Measurements from ENCODE around the gene GSG1L. TPM values are rescaled to one million over a fixed set of nuclear protein-coding genes. Genes with fewer than 3 reads are reported as not detected.

Gene GSG1L
- total RNA-seq, 2 experiments from 2014 or later: not detected

DNA sequence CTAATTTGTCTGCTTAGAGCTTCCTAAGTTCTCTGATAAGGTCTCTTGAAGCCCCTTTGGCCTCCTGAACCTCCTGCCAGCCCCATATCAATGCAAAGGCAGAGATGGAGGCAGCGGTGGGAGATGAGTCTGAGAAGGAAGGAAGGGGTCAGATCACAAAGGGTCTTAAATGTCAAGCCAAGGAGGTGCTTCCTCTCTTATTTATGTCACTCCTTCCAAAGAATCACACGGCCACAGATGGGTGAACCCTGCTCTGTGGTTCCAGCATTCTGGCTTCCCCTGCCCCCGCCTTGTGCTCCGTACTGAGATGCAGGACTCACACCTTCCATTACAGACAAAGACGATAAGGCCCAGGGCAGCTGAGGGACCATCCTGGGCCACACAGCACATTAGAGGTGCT is 96.3 kb downstream of the GSG1L start:
- Mint-ChIP-seq H3K27ac (no peak overlapping the region), H3K9me3 (no peaks in the 10 kb centered on the region), H3K4me1 (no peaks in the 10 kb centered on the region), H3K27me3 (peaks cover 25% of the 10 kb centered on the region), H3K36me3 (no peaks in the 10 kb centered on the region), H3K4me3 (no peak overlapping the region)
- ATAC-seq (ENCODE audit: low read depth) (no peak), DNase-seq (no peak)
- POLR2A ChIA-PET: no interaction called here

DNA sequence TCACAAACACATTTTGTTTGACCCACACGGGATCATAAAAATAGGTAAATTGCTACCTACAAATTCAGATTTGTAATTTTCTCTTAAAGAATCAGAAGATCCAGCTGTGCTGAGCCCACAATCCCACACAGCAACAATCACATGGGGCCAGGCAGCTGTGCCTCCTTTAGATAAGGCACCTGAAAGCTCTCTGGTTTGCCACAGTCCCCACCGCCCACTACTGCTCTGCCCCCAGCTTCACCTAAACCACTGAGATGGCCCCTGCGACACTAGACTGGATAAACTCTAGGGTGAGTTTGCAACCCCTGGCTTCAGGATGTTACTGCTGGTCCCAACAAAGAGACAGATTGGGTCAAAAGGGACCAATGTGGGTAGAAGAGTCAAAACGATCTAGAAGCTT is 96.8 kb downstream of the GSG1L start:
- H3K9me3 Mint-ChIP-seq: no peaks in the 10 kb centered on the region
- ATAC-seq (ENCODE audit: low read depth) (no peak), DNase-seq (no peak)
- no peak overlapping the region for H3K27ac Mint-ChIP-seq
- no peaks in the 10 kb centered on the region for H3K4me1 Mint-ChIP-seq
- POLR2A ChIA-PET: no interaction called here
- H3K27me3 Mint-ChIP-seq: peaks cover 24% of the 10 kb centered on the region
- H3K36me3 Mint-ChIP-seq: no peaks in the 10 kb centered on the region
- no peak overlapping the region for H3K4me3 Mint-ChIP-seq

DNA sequence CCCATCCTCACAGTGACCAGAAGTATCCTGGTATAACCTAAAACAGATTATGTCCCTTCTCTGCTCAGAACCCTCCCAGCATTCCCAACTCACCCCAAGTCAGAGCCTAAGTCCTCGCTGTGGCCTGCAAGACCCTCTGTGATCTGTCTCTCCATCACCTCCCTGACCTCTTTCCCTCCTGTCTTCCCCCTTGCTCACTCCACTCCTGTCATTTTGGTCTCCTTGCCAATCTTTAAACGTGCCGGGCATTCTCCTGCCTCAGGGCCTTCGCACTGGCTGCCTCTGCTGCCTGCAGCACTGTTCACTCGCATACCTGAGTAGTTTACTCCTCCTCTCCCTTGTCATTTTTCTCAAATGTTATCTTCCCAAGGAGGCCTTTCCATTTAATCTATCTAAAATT is 97.7 kb downstream of the GSG1L start:
- H3K36me3 Mint-ChIP-seq: no peaks in the 10 kb centered on the region
- ATAC-seq (ENCODE audit: low read depth): no peak
- POLR2A ChIA-PET: no interaction called here
- no peaks in the 10 kb centered on the region for H3K9me3 Mint-ChIP-seq
- no peak overlapping the region for H3K4me3 Mint-ChIP-seq
- no peak overlapping the region for H3K27ac Mint-ChIP-seq
- DNase-seq: no peak
- no peaks in the 10 kb centered on the region for H3K4me1 Mint-ChIP-seq
- H3K27me3 Mint-ChIP-seq: peaks cover 17% of the 10 kb centered on the region

DNA sequence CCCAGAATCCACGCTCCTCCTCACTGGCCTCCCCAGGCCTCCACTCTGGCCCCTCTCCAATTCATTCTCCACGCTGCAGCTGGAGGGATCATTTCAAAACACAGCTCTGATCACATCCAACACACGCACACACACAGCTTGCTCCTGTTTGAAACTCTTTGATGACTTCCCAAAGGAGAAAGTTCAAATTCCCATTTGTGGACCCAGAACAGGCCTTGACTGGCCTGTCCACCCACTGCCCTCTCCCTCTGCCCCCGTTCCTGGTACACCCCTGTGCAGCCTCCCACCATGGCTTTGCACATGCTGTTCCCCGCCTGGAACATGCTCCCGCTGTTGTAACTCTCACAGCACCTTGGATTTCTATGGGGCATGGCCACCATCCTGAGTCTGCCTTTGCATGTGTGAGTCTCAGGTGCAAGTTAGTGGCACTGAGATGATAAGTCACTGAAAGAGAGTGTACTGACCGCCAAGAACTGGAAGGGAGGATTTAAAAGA is 100.0 kb downstream of the GSG1L start:
- no peak for ATAC-seq (ENCODE audit: low read depth)
- POLR2A ChIA-PET: no interaction called here
- H3K27ac Mint-ChIP-seq: no peak overlapping the region

DNA sequence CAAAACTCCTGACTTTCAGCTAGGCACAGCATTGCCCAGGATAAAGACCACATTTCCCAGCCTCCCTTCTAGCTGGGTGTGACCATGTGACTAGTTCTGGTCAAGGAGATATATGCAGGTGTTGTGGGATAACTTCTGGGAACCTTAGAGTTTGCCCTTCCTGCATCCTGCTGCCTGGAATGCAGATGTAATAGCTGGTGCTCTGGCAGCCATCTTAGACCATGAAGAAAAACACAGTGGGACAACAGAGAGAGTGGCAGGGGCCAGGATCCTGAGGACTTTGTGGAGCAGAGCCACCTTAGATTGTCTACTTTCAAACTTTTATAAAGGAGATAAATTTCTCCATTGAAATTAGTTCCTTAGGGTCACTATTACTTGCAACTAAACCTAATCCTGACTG is 101.3 kb downstream of the GSG1L start:
- no peaks in the 10 kb centered on the region for H3K36me3 Mint-ChIP-seq
- H3K4me1 Mint-ChIP-seq: no peaks in the 10 kb centered on the region
- ATAC-seq (ENCODE audit: low read depth): no peak
- H3K4me3 Mint-ChIP-seq: no peak overlapping the region
- no peak overlapping the region for H3K27ac Mint-ChIP-seq
- POLR2A ChIA-PET: no interaction called here
- H3K9me3 Mint-ChIP-seq: peaks cover 5% of the 10 kb centered on the region
- DNase-seq: no peak
- H3K27me3 Mint-ChIP-seq: peaks cover 11% of the 10 kb centered on the region

More for the DNA sequence above, 100.0 kb downstream of the GSG1L start:
- peaks cover 7% of the 10 kb centered on the region for H3K27me3 Mint-ChIP-seq
- H3K9me3 Mint-ChIP-seq: no peaks in the 10 kb centered on the region
- DNase-seq: no peak
- no peak overlapping the region for H3K4me3 Mint-ChIP-seq
- H3K36me3 Mint-ChIP-seq: no peaks in the 10 kb centered on the region
- H3K4me1 Mint-ChIP-seq: no peaks in the 10 kb centered on the region

DNA sequence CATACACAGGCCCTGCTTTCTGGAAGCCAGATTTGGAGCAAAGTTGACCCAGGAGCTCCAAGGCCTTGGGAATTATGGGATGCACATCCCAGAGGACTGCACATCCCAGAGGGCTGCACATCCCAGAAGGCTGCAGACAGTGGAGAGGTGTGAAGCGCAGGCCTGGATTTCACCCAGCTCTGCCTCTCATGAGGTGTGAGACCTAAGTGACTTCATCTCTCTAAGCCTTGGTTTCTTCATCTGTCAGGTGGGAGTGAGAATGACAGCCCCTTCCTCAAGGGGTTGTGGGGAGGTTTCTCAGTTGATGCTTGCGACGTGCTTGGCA is 102.3 kb downstream of the GSG1L start:
- Mint-ChIP-seq H3K36me3 (no peaks in the 10 kb centered on the region), H3K9me3 (peaks cover 10% of the 10 kb centered on the region), H3K4me3 (no peak overlapping the region), H3K4me1 (no peaks in the 10 kb centered on the region), H3K27ac (no peak overlapping the region), H3K27me3 (peaks cover 9% of the 10 kb centered on the region)
- DNase-seq: no peak
- POLR2A ChIA-PET: no interaction called here
- no peak for ATAC-seq (ENCODE audit: low read depth)

DNA sequence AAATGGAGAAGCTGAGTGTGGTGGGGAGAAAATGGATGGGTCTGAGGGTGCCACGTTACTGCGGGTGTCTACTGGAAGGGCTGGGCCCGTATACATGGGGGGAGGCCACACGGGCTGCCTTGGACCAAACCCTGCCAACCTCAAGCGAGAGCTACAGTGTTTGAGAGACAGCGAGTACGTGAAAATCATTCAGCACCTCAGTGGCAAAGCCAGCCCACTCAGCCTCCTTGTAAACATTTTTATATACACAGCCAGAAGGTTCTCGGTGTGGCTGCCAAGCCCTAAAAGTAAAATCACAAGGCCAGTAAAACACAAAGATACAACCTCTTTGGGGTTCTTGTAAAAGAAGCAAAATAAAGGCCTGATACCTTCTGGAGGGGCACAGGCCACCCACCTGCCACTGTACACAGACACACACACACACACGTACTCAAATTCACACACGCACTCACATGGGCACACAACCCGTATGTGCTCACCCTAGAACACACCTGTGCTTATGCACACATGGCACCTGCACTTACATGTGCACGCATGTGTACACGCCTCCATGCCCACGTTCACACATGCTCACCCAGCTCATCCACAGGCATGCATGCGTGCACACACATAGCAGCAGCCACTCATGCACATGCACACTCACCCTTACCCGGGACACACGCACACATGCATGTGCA is 102.8 kb downstream of the GSG1L start:
- no peak overlapping the region for H3K27ac Mint-ChIP-seq
- ATAC-seq (ENCODE audit: low read depth): no peak
- POLR2A ChIA-PET: no interaction called here
- no peaks in the 10 kb centered on the region for H3K36me3 Mint-ChIP-seq
- no peaks in the 10 kb centered on the region for H3K4me1 Mint-ChIP-seq
- peaks cover 10% of the 10 kb centered on the region for H3K9me3 Mint-ChIP-seq
- H3K27me3 Mint-ChIP-seq: peaks cover 9% of the 10 kb centered on the region
- no peak for DNase-seq
- no peak overlapping the region for H3K4me3 Mint-ChIP-seq

DNA sequence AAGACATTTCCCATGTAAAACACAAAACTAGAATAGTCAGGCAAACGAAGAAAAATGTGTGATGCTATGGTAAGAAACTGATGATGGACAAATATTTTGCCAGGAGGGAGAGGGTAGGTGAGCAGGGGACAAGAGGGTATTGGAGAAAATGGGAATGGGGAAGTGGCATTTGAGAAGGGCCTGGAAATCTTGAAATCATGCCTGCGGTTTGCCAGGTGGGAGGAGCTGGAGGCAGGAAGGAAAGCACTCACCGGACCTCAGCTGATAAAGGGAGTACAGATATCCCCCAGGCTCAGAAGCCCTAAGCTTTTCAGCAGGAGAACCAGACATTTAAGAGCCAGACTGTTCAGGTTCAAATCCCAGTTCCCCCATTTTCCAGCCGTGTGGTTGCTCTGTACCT is 103.6 kb downstream of the GSG1L start:
- H3K27me3 Mint-ChIP-seq: peaks cover 13% of the 10 kb centered on the region
- DNase-seq (no peak), ATAC-seq (ENCODE audit: low read depth) (no peak)
- POLR2A ChIA-PET: no interaction called here
- no peaks in the 10 kb centered on the region for H3K4me1 Mint-ChIP-seq
- H3K9me3 Mint-ChIP-seq: peaks cover 16% of the 10 kb centered on the region
- H3K36me3 Mint-ChIP-seq: peaks cover 1% of the 10 kb centered on the region
- H3K27ac Mint-ChIP-seq: no peak overlapping the region
- H3K4me3 Mint-ChIP-seq: no peak overlapping the region

DNA sequence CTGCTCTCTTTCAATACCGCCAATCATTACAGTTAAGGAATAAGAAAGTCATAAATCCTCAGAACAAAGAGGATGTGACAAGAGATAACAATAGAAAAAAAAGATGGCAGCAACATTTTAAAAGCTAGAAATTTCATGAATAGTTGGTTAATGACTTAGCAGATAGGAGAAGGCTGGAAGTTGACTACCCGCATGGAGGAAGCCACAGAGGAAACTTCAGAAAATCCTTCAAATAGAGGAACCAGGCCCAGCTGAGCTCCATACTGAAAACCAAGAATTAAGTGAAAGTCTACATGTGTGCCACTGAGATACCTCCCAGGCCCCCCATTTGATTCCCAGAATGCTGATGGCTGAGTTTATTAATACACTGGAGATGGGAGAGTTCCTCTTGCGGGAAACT is 109.3 kb downstream of the GSG1L start:
- H3K27ac Mint-ChIP-seq: no peak overlapping the region
- POLR2A ChIA-PET: no interaction called here
- peaks cover 27% of the 10 kb centered on the region for H3K27me3 Mint-ChIP-seq
- DNase-seq (no peak), ATAC-seq (ENCODE audit: low read depth) (no peak)
- no peak overlapping the region for H3K4me3 Mint-ChIP-seq
- no peaks in the 10 kb centered on the region for H3K4me1 Mint-ChIP-seq
- peaks cover 18% of the 10 kb centered on the region for H3K9me3 Mint-ChIP-seq
- H3K36me3 Mint-ChIP-seq: peaks cover 1% of the 10 kb centered on the region

DNA sequence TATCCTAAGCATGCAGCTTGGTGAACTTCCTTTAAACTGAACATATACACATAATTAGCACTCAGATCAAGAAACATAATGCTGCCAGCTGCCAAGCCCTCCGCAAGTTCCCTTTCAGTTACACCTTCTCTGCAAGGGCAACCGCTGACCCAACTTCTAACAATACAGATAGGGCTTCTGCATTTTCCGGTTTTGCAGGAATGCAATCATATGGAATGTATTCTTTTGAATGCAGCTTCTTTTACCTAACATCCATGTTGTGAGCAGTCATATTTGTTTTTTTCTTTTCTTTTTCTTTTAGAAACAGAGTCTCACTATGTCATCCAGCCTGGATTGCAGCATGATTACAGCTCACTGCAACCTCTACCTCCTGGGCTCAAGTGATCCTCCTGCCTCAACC is 110.7 kb downstream of the GSG1L start:
- no peak for ATAC-seq (ENCODE audit: low read depth)
- Mint-ChIP-seq H3K4me1 (no peaks in the 10 kb centered on the region), H3K9me3 (peaks cover 18% of the 10 kb centered on the region), H3K36me3 (peaks cover 1% of the 10 kb centered on the region), H3K27me3 (peaks cover 26% of the 10 kb centered on the region), H3K27ac (no peak overlapping the region), H3K4me3 (no peak overlapping the region)
- DNase-seq: no peak
- POLR2A ChIA-PET: no interaction called here

DNA sequence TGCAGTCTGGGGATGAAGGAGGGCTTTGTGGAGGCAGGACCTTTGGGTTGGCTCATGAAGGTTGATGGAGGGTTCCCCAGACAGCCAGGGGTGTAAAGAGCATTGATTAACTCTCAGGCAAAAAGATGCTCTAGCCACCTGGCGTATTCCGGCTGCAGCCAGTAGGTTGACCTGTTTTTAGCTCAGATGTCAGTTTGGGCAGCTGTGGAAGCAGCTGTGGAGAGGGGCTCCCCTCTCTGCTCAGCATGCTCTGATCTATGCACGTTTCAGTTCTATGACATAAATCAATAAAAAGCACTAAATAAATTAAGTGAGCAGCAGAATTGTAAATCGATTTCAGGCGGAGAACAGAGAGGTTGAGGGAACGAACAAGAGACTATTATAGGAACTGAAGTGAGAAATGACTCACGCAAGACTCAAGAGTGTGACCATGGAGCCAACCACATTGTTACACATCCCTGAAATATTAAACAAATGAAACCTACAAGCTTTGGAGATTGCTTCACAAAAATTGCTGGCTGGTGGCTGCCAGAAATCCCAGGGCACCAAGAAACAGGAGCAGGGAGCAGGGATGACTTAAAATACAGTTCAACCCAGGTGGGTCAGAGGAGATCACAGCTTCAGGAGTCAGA is 111.9 kb downstream of the GSG1L start:
- peaks cover 10% of the 10 kb centered on the region for H3K9me3 Mint-ChIP-seq
- peaks cover 1% of the 10 kb centered on the region for H3K36me3 Mint-ChIP-seq
- no peak overlapping the region for H3K4me3 Mint-ChIP-seq
- peaks cover 23% of the 10 kb centered on the region for H3K27me3 Mint-ChIP-seq
- no peak for ATAC-seq (ENCODE audit: low read depth)
- DNase-seq: no peak
- POLR2A ChIA-PET: no interaction called here
- H3K27ac Mint-ChIP-seq: no peak overlapping the region
- H3K4me1 Mint-ChIP-seq: no peaks in the 10 kb centered on the region

DNA sequence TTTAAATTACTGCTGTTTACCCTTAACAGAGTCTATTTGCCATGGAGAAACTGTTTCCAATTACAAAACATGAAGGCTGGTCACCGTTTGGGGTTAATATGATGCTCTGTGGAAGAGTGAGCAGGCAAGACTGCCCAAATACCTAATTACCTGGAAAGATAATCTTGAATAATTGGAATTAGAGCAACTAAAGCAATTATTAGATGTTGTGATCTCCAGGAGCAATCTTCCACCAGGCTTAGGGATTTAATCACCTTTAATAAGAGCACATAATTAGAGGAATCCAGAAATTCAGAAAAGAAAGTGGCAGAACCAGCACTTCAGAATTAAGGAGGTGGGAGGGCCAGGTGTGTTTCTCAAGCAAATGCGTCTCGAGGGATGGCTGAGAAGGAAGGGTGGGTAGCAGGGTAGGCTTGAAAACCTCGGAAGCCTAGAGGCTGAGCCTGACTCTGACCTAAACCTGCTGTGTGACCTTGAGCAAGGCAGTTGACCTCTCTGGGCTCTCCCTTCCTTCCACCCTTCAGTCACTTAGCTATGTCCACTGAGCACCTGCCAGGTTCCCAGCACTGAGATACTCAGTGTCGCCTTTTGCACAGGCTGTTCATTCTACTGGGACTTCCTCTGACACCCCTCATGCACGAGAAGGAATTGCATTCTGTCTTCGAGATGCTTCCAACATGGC is 113.2 kb downstream of the GSG1L start:
- H3K4me3 Mint-ChIP-seq: no peak overlapping the region
- peaks cover 21% of the 10 kb centered on the region for H3K27me3 Mint-ChIP-seq
- H3K9me3 Mint-ChIP-seq: peaks cover 5% of the 10 kb centered on the region
- POLR2A ChIA-PET: no interaction called here
- DNase-seq (no peak), ATAC-seq (ENCODE audit: low read depth) (no peak)
- no peak overlapping the region for H3K27ac Mint-ChIP-seq
- H3K4me1 Mint-ChIP-seq: no peaks in the 10 kb centered on the region
- H3K36me3 Mint-ChIP-seq: no peaks in the 10 kb centered on the region

DNA sequence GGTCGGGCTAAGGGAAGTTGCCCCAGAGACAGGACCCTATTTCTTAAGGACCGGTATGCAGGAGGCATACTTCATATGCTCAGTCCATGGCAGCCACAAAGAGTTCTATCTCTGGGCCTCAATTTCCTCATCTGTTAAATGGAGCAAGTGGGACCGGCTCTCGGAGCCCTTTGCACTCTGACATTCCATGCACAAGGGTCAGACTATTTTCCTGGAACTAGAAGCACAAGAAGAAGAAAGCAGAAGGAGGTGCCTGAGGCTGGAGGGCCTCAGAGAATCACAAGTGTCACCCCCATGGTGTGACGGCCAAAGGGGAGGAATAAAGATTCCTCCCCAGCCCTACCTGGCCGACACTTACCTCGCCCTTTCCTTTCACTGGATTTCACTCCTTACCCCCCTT is 115.8 kb downstream of the GSG1L start:
- Mint-ChIP-seq H3K4me3 (no peak overlapping the region), H3K4me1 (no peaks in the 10 kb centered on the region), H3K36me3 (no peaks in the 10 kb centered on the region), H3K9me3 (no peaks in the 10 kb centered on the region), H3K27ac (no peak overlapping the region), H3K27me3 (peaks cover 3% of the 10 kb centered on the region)
- no peak for ATAC-seq (ENCODE audit: low read depth)
- DNase-seq: no peak
- POLR2A ChIA-PET: no interaction called here
